HL-60/S4 treated with phorbol 12-myristate 13-acetate at 8.2 ng/mL for 4 days and 3 days (cell line): ENCODE measurements around the gene MTHFD2.
"Not testable (repeated sequence)": the region's sequence is repeated elsewhere in the genome, so short reads cannot be mapped to it uniquely, and the experiment has no call there.

Source experiments
- in situ Hi-C: fragments of 300-500 bp; cut with MboI; formaldehyde crosslinking; loops from 2 replicates; pipeline ENCODE4 v1.15.0; 2022; ENCODE audit warnings: low sequenced_read_pairs

MTHFD2 gene

GRCh38 chr2:74197049-74197448, 1.4 kb upstream of the MTHFD2 start:
- in situ Hi-C loops, result no loop called here

DNA sequence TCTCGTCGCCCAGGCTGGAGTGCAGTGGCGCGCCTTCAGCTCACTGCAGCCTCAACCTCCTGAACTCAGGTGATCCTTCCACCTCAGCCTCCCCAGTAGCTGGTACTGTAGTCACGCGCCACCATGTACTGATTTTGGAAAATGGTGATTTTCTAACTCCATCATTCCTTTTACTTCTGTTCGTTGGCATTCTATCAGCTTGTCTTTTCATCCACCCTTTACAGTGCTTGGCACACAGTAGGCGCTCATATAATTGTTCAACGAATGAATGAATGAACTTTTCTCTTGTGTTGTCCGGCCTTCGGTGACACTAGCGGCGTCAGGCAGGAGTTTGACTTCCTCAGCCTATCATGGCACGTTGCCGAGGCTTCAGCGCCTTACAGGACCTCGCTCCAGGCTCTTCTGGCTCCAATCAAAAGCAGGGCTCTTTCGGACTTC, 373 bp upstream of the MTHFD2 start:
- in situ Hi-C loops, result no loop called here

GRCh38 chr2:74199275-74199701, 873 bp downstream of the MTHFD2 start:
- in situ Hi-C loops, result no loop called here

GRCh38 chr2:74199871-74200305, 1.5 kb downstream of the MTHFD2 start:
- in situ Hi-C loops, result no loop called here

DNA sequence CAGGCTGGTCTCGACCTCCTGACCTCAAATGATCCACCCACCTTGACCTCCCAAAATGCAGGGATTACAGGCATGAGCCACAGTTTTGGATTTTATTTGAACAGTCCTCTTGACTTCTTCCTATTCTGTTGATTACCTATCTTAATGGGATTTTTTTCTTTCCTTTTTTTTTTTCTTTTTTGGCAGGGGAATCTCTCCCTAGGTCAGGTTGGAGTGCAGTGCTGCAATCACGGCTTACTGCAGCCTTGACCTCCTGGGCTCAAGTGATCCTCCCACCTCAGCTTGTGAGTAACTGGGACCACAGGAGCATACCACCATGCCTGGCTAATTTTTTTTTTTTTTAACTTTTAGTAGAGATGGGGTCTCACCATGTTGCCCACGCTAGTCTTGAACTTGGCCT, 2.8 kb downstream of the MTHFD2 start:
- in situ Hi-C loops, result no loop called here

GRCh38 chr2:74201596-74201995, 3.2 kb downstream of the MTHFD2 start:
- in situ Hi-C loops, result no loop called here

DNA sequence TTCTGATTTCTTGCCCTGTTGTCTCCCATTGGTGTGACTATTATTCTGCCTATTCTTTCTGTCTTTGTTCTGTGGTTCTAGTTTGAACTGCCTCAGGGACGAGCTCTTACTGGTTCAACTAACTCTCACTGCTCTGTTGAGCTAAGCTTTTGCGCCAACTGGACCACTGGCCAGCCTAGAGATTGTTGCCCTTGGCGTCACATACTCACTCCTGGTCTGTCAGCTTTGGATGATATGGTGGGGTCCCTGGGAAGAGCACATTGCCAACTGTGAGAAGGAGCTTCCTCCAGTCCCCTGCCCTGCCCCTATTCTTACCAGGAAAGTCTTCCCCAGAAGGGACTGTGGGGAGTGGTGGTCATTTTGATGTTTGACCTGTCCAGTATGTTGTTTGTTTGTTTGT, 6.0 kb downstream of the MTHFD2 start:
- in situ Hi-C loops, result no loop called here

DNA sequence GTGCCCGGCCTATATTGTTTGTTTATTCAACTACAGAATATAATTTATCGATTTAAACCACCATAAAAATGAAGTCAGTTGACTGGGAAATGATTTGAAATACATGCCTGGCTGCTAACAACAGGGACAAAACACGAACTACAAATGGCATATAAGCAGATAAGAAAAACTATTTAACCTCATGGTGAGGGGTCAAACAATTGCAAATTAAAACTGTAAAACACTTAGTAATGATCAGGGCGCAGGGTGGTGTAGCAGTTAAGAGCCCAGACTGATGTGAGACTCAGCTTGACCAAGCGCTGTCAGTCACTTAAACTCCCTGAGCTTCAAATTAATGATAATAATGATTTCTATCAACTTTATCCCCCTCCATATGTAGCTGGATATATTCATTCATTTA, 6.7 kb downstream of the MTHFD2 start:
- in situ Hi-C loops, result no loop called here

GRCh38 chr2:74205596-74205995, 7.2 kb downstream of the MTHFD2 start:
- in situ Hi-C loops, result no loop called here

DNA sequence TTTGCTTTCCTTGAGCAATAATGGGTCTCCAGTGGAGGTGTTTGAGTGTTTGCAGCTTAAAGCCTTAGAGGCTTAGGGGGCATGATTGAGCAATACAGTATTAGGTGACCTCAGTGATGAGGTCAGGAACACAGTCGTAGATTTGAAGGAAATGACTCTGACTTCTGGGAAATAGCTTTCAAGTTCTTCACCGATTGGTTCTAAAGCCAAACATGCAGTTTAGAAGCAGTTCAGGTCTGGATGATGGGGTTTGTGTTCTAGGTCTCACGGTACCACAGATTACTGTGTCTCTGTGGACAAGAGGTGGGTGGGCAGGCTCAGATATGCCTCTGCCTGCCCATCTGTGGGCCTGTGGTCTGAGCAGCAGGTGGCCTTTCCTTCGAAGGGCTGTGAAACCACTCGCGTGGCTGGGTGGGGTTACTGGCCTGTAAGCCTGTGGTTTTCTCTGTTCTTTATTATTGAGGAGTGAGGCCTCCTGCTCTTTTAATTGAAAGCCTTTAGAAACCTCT, 7.8 kb downstream of the MTHFD2 start:
- in situ Hi-C loops, result no loop called here

GRCh38 chr2:74212702-74213410, 14.4 kb downstream of the MTHFD2 start:
- in situ Hi-C loops, result no loop called here

GRCh38 chr2:74215771-74216170, 17.4 kb downstream of the MTHFD2 start:
- in situ Hi-C loops, result not testable (repeated sequence)

DNA sequence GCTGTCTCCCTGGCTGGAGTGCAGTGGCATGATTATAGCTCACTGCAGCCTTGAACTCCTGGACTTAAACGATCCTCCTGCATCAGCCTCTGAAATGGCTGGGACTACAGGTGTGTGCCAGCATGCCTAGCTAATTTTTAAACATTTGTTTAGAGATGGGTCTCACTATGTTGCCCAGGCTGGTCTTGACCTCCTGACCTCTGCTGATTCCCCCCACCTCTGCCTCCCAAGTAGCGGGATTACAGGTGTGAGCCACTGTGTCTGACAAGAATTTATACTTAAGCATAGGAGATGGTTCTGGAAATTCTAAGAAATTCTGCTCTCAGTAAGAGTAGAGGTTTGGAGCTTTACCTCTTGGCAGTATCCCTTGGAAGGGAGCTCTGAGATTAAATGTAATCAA, 18.2 kb downstream of the MTHFD2 start:
- in situ Hi-C loops, result no loop called here

- in situ Hi-C loops, result no loop called here
Observed at GRCh38 chr2:74219846-74220486, 21.6 kb downstream of the MTHFD2 start.

DNA sequence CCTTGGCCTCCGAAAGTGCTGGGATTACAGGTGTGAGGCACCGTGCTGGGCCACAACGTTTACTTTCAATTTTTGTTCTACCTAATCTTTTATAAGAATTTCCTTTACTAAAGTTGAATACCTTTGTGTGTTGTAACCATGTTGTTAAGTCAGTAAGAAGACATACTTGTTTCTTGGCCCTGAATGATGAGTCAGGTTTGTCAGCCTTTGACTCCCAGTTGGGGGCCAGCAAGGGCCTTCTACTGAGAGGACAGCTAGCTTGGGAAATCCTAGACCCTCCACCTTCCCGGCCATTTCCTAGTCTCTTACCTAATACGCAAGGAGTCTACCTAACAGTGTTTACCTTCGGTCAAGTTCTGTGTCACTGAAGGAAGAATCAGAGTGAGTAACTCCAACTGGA, 22.7 kb downstream of the MTHFD2 start:
- in situ Hi-C loops, result no loop called here

DNA sequence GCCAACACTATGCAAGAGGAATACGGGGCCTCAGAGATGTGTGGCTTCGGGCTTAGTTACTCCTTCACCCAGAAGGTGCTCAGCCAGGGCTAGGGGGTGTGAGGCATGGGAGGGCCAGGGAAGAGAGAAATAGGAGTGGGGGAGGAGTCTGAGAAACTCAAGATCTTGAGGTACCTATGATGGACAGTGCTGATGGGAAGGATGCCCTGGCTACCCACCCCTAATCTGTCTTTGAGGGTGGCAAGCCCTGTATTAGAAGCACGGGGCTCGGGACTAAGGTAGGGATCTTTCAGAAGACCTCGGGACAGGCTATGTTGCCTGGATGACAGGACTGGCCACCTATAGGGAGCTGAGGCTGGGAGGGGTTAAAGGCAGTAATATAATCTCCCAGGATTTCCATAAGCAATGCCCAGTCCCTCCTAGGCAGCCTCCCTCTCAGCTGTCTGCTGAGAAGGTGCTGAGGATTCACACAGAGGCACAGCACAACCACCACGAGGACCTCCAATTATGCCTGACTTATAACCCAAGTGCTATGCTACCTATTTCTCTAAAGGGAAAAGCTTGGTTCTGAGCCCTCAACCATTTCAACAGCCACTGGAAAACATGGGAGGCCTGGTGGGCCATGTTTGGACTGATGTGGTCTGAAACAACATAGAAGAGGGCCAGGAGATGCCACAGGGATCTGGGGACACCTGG, 23.3 kb downstream of the MTHFD2 start:
- in situ Hi-C loops, result no loop called here

GRCh38 chr2:74222300-74222650, 23.9 kb downstream of the MTHFD2 start:
- in situ Hi-C loops, result no loop called here

DNA sequence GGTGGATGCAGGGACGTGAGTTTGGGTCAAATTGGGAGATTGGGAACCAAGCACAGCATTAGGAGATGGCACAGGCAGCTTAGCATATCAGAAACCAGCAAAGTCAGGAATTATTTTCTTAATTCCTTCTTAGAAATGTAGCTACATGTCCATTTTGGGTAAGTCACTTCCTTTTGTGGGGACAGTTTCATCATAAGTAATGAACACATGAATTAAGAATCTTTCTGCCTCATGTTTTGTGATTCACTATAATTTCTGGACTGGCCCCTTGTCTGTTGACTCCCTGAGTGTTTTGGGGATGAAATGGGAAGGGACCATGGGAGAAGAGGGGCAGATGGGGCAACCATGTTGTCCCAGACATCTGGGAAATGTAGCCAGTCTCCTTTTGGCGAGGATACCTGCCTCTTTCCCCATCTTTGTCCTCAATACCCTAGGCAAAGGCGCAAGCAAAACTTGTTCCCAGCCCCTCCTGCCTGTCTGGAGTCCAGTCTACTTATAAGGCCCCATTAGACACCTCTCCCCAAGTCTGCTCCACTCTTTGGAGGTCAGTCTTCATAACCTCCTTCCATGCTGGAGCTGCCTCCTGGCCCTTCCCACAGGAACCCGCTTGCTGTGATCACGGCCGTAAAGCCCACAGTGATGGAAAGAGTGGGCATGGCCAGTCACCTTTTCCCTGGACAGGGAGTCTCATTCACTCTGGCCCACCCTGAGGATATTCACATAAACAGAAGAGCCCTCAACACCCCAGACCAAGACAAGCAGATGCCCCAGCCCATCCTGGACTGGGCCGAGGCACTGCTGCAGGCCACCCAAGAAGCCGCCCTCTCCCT, 25.7 kb downstream of the MTHFD2 start:
- in situ Hi-C loops, result no loop called here

GRCh38 chr2:74225698-74226459, 27.5 kb downstream of the MTHFD2 start:
- in situ Hi-C loops, result no loop called here

GRCh38 chr2:74226648-74227213, 28.3 kb downstream of the MTHFD2 start:
- in situ Hi-C loops, result no loop called here
